HCT116 (cell line): ENCODE results near the gene CHRD. TPM values are rescaled to one million over a fixed set of nuclear protein-coding genes. Genes with fewer than 3 reads are reported as not detected.

ENCODE experiments used
- ATAC-seq: fragments of 200-7000 bp; cut with Tn5 transposase; 2 replicates; pipeline ENCODE4 v1.9.1; 2020; ENCODE audit warnings: mild to moderate bottlenecking, moderate library complexity
- BruUV-seq: library from RNA; stranded (reverse); fragments of 400-500 nt; replicated peaks from 2 replicates; lab custom pipeline; 2021; lab: Mats Ljungman, UMichigan
- CTCF ChIA-PET: fragments of 300-600 bp; sonication (Branson Sonifier 250); formaldehyde crosslinking; loops from one replicate; lab custom pipeline; 2021; ENCODE audit warnings: antibody characterized with exemption; lab: Charles Lee
- POLR2A ChIA-PET: fragments of 300-600, 350-600 bp; sonication (Branson Sonifier 250); formaldehyde crosslinking; loops from one replicate; lab custom pipeline; 2021; ENCODE audit warnings: antibody characterized with exemption; lab: Charles Lee
- RAD21 ChIA-PET, 2 experiments: fragments of 300-600 bp; sonication (Branson Sonifier 250); formaldehyde crosslinking; loops; one replicate each; lab custom pipeline; 2023; ENCODE audit warnings: low total read pairs in 2 of 2; ENCODE audit not compliant: uncharacterized antibody in 2 of 2, unreplicated experiment in 2 of 2, low non-redundant PET in 1 of 2; lab: Charles Lee
- DNase-seq: peaks from one replicate; pipeline ENCODE4 v3.0.0-alpha.2; 2010; ENCODE audit warnings: low read depth, low spot score
- H2AFZ ChIP-seq: fragments of 200-600 bp; shearing (Covaris generic), sonication (generic); 2 replicates; pipeline ENCODE4 v1.6.1; 2017; ENCODE audit warnings: low read depth, mixed run types, mixed read lengths, antibody characterized with exemption, low read length; ENCODE audit not compliant: poor library complexity, severe bottlenecking
- H3K27ac ChIP-seq: 2 replicates; pipeline ENCODE4 v1.5.1; 2012; ENCODE audit warnings: low read depth, low read length
- H3K27me3 ChIP-seq: fragments of 200-600 bp; sonication (generic); 2 replicates; pipeline ENCODE4 v1.6.1; 2016; ENCODE audit warnings: mixed run types, low read length, mixed read lengths; ENCODE audit not compliant: insufficient read depth
- H3K36me3 ChIP-seq, 2 experiments: fragments of 200-500 bp in 1 of 2; fragments of 200-600 bp in 1 of 2; sonication (Bioruptor generic) in 1 of 2; sonication (generic) in 1 of 2; 2 replicates each; pipeline versions ENCODE4 v1.5.1 to v1.6.1; 2014 to 2016; ENCODE audit warnings: low read length in 2 of 2, inconsistent platforms in 1 of 2, mixed read lengths in 1 of 2, mixed run types in 1 of 2; ENCODE audit not compliant: insufficient read depth in 2 of 2, control insufficient read depth in 1 of 2
- H3K4me1 ChIP-seq, 2 experiments: fragments of 200-600 bp in 1 of 2; sonication (generic) in 1 of 2; 2 replicates each; pipeline versions ENCODE4 v1.5.1 to v1.6.1; 2012 to 2017; ENCODE audit warnings: low read length in 2 of 2, inconsistent platforms in 1 of 2, mild to moderate bottlenecking in 1 of 2, mixed read lengths in 1 of 2, mixed run types in 1 of 2, moderate library complexity in 1 of 2; ENCODE audit not compliant: insufficient read depth in 2 of 2, control insufficient read depth in 1 of 2
- H3K4me2 ChIP-seq: fragments of 200-600 bp; sonication (generic); 2 replicates; pipeline ENCODE4 v1.6.1; 2017; ENCODE audit warnings: mixed run types, low read length, mixed read lengths
- H3K4me3 ChIP-seq, 2 experiments: fragments of 200-600 bp in 1 of 2; sonication (generic) in 1 of 2; replicated peaks in 1 of 2; 2 replicates each; pipeline ENCODE4 v1.5.1; 2011 to 2016; ENCODE audit warnings: low read length in 2 of 2, control low read depth in 1 of 2, low read depth in 1 of 2, mild to moderate bottlenecking in 1 of 2, mixed read lengths in 1 of 2, mixed run types in 1 of 2
- H3K79me2 ChIP-seq: fragments of 200-600 bp; sonication (generic); 2 replicates; pipeline ENCODE4 v1.6.1; 2017; ENCODE audit warnings: mild to moderate bottlenecking, mixed run types, low read length, moderate library complexity, mixed read lengths; ENCODE audit not compliant: insufficient read depth
- H3K9ac ChIP-seq: fragments of 200-600 bp; sonication (generic); 2 replicates; pipeline ENCODE4 v1.6.1; 2016; ENCODE audit warnings: low read length, mixed read lengths
- H3K9me2 ChIP-seq: fragments of 200-600 bp; sonication (generic), shearing (Covaris generic); 2 replicates; pipeline ENCODE4 v1.6.1; 2017; ENCODE audit warnings: mixed run types, mild to moderate bottlenecking, moderate library complexity; ENCODE audit not compliant: insufficient read depth
- H3K9me3 ChIP-seq, 2 experiments: fragments of 200-500 bp in 1 of 2; fragments of 200-600 bp in 1 of 2; sonication (Bioruptor generic) in 1 of 2; sonication (generic) in 1 of 2; 2 replicates each; pipeline ENCODE4 v1.6.1; 2014 to 2017; ENCODE audit warnings: low read length in 2 of 2, mixed read lengths in 2 of 2, inconsistent platforms in 1 of 2, low read depth in 1 of 2, mild to moderate bottlenecking in 1 of 2, mixed run types in 1 of 2, moderate library complexity in 1 of 2; ENCODE audit not compliant: control insufficient read depth in 1 of 2, insufficient read depth in 1 of 2
- H4K20me1 ChIP-seq: fragments of 200-600 bp; sonication (generic), shearing (Covaris generic); 2 replicates; pipeline ENCODE4 v1.6.1; 2017; ENCODE audit warnings: mixed run types, mild to moderate bottlenecking, moderate library complexity; ENCODE audit not compliant: insufficient read depth
- CBX3 ChIP-seq: IDR thresholded peaks from 2 replicates; pipeline ENCODE4 v1.6.1; 2012; ENCODE audit warnings: low read depth
- EGR1 ChIP-seq: IDR thresholded peaks from 2 replicates; pipeline ENCODE4 v1.6.1; 2012; ENCODE audit warnings: low read depth
- ELF1 ChIP-seq: IDR thresholded peaks from 2 replicates; pipeline ENCODE4 v1.6.1; 2012; ENCODE audit warnings: low read depth, borderline replicate concordance
- EZH2 ChIP-seq: fragments of 200-600 bp; sonication (generic); IDR thresholded peaks from 2 replicates; pipeline ENCODE4 v1.6.1; 2017; ENCODE audit warnings: antibody characterized with exemption, mixed run types
- JUND ChIP-seq: IDR thresholded peaks from 2 replicates; pipeline ENCODE4 v1.6.1; 2012
- POLR2A ChIP-seq: IDR thresholded peaks from 2 replicates; pipeline ENCODE4 v1.7.0; 2011; ENCODE audit warnings: borderline replicate concordance; ENCODE audit not compliant: insufficient read depth, insufficient read length; ENCODE audit errors: extremely low read depth
- POLR2AphosphoS5 ChIP-seq: IDR thresholded peaks from 2 replicates; pipeline ENCODE4 v1.6.1; 2011; ENCODE audit warnings: mild to moderate bottlenecking, low read depth, low read length, moderate library complexity
- RAD21 ChIP-seq: IDR thresholded peaks from 2 replicates; pipeline ENCODE4 v1.6.1; 2012; ENCODE audit warnings: low read depth, mild to moderate bottlenecking
- SIN3A ChIP-seq: IDR thresholded peaks from 2 replicates; pipeline ENCODE4 v1.6.1; 2012; ENCODE audit warnings: low read depth
- SRF ChIP-seq: IDR thresholded peaks from 2 replicates; pipeline ENCODE4 v1.6.1; 2012; ENCODE audit warnings: low read depth
- TCF7L2 ChIP-seq: IDR thresholded peaks from 2 replicates; pipeline ENCODE4 v1.7.0; 2011; ENCODE audit warnings: borderline replicate concordance, inconsistent platforms; ENCODE audit not compliant: insufficient read depth, insufficient read length; ENCODE audit errors: extremely low read depth
- ZFX ChIP-seq: fragments of 450-650 bp; IDR thresholded peaks from 2 replicates; pipeline ENCODE4 v1.6.1; 2017
- intact Hi-C: fragments of 100-400 bp; cut with micrococcal nuclease; formaldehyde crosslinking; loops from 2 replicates; pipeline ENCODE4 v1.10.0; 2022
- total RNA-seq: library from RNA; stranded (reverse); gene quantifications from one replicate; pipeline ENCODE4 v1.2.1, GENCODE V29; 2021; ENCODE audit not compliant: unreplicated experiment
- TF ChIP-seq, protein P1 (sequence below): IDR thresholded peaks from 2 replicates; pipeline ENCODE4 v1.6.1; 2012
- TF ChIP-seq, protein P2 (sequence below): IDR thresholded peaks from 2 replicates; pipeline ENCODE4 v1.6.1; 2011; ENCODE audit warnings: mild to moderate bottlenecking, low read length, moderate library complexity; ENCODE audit not compliant: insufficient replicate concordance; ENCODE audit errors: extremely low read depth
- TF ChIP-seq, protein P3 (sequence below): IDR thresholded peaks from 2 replicates; pipeline ENCODE4 v1.6.1; 2012
- TF ChIP-seq, protein P4 (sequence below): IDR thresholded peaks from 2 replicates; pipeline ENCODE4 v1.6.1; 2012; ENCODE audit warnings: low read depth

The CHRD gene
- total RNA-seq, 1 experiment from 2014 or later = 8.0 TPM

DNA sequence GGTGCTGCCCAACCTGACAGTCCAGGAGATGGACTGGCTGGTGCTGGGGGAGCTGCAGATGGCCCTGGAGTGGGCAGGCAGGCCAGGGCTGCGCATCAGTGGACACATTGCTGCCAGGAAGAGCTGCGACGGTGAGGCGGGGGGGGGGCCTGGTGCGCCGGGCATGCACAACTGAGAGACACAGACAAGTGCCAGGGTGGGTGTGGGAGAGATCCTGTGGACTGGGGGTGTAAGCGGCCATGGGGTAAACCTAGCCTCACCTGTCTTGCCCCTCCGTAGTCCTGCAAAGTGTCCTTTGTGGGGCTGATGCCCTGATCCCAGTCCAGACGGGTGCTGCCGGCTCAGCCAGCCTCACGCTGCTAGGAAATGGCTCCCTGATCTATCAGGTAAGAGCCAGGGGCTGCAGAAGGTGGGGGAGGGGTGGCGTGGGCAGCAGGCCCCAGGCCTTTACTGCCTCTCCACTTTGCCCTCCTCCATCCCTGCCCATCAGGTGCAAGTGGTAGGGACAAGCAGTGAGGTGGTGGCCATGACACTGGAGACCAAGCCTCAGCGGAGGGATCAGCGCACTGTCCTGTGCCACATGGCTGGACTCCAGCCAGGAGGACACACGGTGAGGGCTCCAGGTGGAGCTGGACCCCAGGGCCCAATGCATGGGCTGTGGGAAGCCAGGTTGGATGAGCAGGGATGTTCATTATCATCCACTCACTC is 3.3 kb downstream of the CHRD start:
- H3K36me3 ChIP-seq = no peaks in the 10 kb centered on the region
- H3K79me2 ChIP-seq = no peaks in the 10 kb centered on the region
- ATAC-seq = no peak
- no peaks in the 10 kb centered on the region for H3K27me3 ChIP-seq
- H3K9me3 ChIP-seq = no peaks in the 10 kb centered on the region
- CTCF ChIA-PET = no interaction called here
- POLR2A ChIA-PET = no interaction called here
- intact Hi-C loops = no loop called here
- peaks cover 4 to 13% of the 10 kb centered on the region in 2 experiments; a peak in 2 of 4 replicates for H3K4me1 ChIP-seq
- no peak overlapping the region for H3K27ac ChIP-seq
- H3K9ac ChIP-seq = no peak overlapping the region
- RAD21 ChIA-PET = interaction anchor here in 1 of 2 experiments (0.6 kb wide), 1 partner anchor 19 kb away, joined by 3 read pairs; no protein-coding TSS in a partner anchor
- BruUV-seq = no TSS peak
- TF ChIP-seq POLR2A (no peak), ZFX (no peak), EZH2 (no peak), JUND (no peak), POLR2AphosphoS5 (no peak)
- TF ChIP-seq, protein P1, sequence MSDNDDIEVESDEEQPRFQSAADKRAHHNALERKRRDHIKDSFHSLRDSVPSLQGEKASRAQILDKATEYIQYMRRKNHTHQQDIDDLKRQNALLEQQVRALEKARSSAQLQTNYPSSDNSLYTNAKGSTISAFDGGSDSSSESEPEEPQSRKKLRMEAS = no peak
- TF ChIP-seq, protein P2, sequence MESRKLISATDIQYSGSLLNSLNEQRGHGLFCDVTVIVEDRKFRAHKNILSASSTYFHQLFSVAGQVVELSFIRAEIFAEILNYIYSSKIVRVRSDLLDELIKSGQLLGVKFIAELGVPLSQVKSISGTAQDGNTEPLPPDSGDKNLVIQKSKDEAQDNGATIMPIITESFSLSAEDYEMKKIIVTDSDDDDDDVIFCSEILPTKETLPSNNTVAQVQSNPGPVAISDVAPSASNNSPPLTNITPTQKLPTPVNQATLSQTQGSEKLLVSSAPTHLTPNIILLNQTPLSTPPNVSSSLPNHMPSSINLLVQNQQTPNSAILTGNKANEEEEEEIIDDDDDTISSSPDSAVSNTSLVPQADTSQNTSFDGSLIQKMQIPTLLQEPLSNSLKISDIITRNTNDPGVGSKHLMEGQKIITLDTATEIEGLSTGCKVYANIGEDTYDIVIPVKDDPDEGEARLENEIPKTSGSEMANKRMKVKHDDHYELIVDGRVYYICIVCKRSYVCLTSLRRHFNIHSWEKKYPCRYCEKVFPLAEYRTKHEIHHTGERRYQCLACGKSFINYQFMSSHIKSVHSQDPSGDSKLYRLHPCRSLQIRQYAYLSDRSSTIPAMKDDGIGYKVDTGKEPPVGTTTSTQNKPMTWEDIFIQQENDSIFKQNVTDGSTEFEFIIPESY = no peak
- no peak overlapping the region for H2AFZ ChIP-seq
- H3K4me2 ChIP-seq = no peak overlapping the region
- DNase-seq = no peak
- H4K20me1 ChIP-seq = no peaks in the 10 kb centered on the region
- no peaks in the 10 kb centered on the region for H3K9me2 ChIP-seq
- H3K4me3 ChIP-seq = no peak overlapping the region

DNA sequence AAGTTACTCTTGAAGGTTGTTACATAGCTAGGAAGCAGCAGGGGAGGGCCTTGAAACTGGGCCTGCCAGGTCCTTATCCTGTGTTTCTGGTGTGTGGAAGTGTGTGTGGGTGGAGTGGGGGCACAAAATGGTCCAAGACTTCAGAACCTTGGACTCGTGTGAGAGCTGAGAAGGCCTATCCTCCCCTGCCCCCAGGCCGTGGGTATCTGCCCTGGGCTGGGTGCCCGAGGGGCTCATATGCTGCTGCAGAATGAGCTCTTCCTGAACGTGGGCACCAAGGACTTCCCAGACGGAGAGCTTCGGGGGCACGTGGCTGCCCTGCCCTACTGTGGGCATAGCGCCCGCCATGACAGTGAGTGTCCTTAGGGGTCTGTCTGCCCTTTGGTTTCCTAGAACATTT is 4.5 kb downstream of the CHRD start:
- intact Hi-C loops = no loop called here
- Histone ChIP-seq H3K36me3 (no peaks in the 10 kb centered on the region), H3K4me3 (no peak overlapping the region), H3K79me2 (no peaks in the 10 kb centered on the region), H3K9me2 (no peaks in the 10 kb centered on the region), H3K4me1 (peaks cover 4 to 8% of the 10 kb centered on the region in 2 experiments; a peak in 2 of 4 replicates), H3K9me3 (no peaks in the 10 kb centered on the region), H2AFZ (no peak overlapping the region), H3K4me2 (no peak overlapping the region), H3K9ac (no peak overlapping the region), H3K27me3 (no peaks in the 10 kb centered on the region), H4K20me1 (no peaks in the 10 kb centered on the region), H3K27ac (no peak overlapping the region)
- DNase-seq = no peak
- ATAC-seq = no peak
- ChIA-PET POLR2A (interaction anchor here (1.2 kb wide), 1 partner anchor 9 kb away, joined by 3 read pairs; no protein-coding TSS in a partner anchor), RAD21 (no interaction called here), CTCF (no interaction called here)
- no TSS peak for BruUV-seq
- TF ChIP-seq, protein P3, sequence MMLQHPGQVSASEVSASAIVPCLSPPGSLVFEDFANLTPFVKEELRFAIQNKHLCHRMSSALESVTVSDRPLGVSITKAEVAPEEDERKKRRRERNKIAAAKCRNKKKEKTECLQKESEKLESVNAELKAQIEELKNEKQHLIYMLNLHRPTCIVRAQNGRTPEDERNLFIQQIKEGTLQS = no peak
- no peak for TF ChIP-seq ELF1
- TF ChIP-seq SRF = no peak
- TF ChIP-seq JUND = no peak
- no peak for TF ChIP-seq CBX3
- TF ChIP-seq SIN3A = no peak
- TF ChIP-seq EGR1 = no peak
- no peak for TF ChIP-seq POLR2AphosphoS5
- TF ChIP-seq, protein P4, sequence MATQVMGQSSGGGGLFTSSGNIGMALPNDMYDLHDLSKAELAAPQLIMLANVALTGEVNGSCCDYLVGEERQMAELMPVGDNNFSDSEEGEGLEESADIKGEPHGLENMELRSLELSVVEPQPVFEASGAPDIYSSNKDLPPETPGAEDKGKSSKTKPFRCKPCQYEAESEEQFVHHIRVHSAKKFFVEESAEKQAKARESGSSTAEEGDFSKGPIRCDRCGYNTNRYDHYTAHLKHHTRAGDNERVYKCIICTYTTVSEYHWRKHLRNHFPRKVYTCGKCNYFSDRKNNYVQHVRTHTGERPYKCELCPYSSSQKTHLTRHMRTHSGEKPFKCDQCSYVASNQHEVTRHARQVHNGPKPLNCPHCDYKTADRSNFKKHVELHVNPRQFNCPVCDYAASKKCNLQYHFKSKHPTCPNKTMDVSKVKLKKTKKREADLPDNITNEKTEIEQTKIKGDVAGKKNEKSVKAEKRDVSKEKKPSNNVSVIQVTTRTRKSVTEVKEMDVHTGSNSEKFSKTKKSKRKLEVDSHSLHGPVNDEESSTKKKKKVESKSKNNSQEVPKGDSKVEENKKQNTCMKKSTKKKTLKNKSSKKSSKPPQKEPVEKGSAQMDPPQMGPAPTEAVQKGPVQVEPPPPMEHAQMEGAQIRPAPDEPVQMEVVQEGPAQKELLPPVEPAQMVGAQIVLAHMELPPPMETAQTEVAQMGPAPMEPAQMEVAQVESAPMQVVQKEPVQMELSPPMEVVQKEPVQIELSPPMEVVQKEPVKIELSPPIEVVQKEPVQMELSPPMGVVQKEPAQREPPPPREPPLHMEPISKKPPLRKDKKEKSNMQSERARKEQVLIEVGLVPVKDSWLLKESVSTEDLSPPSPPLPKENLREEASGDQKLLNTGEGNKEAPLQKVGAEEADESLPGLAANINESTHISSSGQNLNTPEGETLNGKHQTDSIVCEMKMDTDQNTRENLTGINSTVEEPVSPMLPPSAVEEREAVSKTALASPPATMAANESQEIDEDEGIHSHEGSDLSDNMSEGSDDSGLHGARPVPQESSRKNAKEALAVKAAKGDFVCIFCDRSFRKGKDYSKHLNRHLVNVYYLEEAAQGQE = no peak
- TF ChIP-seq TCF7L2 = no peak
- no peak for TF ChIP-seq RAD21
